Activated CD8-positive, alpha-beta T cell treated with anti-CD3 and anti-CD28 coated beads for 36 hours (primary cell): ENCODE results near the gene PODXL2. TPM values are rescaled to one million over a fixed set of nuclear protein-coding genes. Genes with fewer than 3 reads are reported as not detected.

Experiments
- ATAC-seq: fragments of 200-7000 bp; cut with Tn5 transposase; one replicate; pipeline ENCODE4 v1.10.0; 2021; ENCODE audit warnings: mild to moderate bottlenecking, moderate library complexity
- CTCF ChIA-PET: fragments of 350-600 bp; sonication (Branson Sonifier 250); formaldehyde crosslinking; loops from one replicate; lab custom pipeline; 2021; ENCODE audit warnings: antibody characterized with exemption; lab: Charles Lee
- POLR2A ChIA-PET: fragments of 350-600 bp; sonication (Branson Sonifier 250); formaldehyde crosslinking; loops from one replicate; lab custom pipeline; 2021; ENCODE audit warnings: antibody characterized with exemption; lab: Charles Lee
- DNase-seq: peaks from one replicate; pipeline ENCODE4 v3.0.0-alpha.2; 2020
- H3K27ac Mint-ChIP-seq: one replicate; pipeline ENCODE4 v1.8.0; 2021; ENCODE audit warnings: mild to moderate bottlenecking, mixed read lengths
- H3K27me3 Mint-ChIP-seq: one replicate; pipeline ENCODE4 v1.8.0; 2021; ENCODE audit warnings: mixed read lengths
- H3K36me3 Mint-ChIP-seq: one replicate; pipeline ENCODE4 v1.8.0; 2021; ENCODE audit warnings: low read depth, mixed read lengths
- H3K4me1 Mint-ChIP-seq: one replicate; pipeline ENCODE4 v1.8.0; 2021; ENCODE audit warnings: low read depth, mixed read lengths
- H3K4me3 Mint-ChIP-seq: one replicate; pipeline ENCODE4 v1.8.0; 2021; ENCODE audit warnings: mild to moderate bottlenecking, moderate library complexity, mixed read lengths
- H3K9me3 Mint-ChIP-seq: one replicate; pipeline ENCODE4 v1.8.0; 2021; ENCODE audit warnings: mixed read lengths
- intact Hi-C: fragments of 100-400 bp; cut with micrococcal nuclease; formaldehyde crosslinking; loops from one replicate; pipeline ENCODE4 v1.10.0; 2022
- total RNA-seq, 2 experiments: library from RNA; stranded (reverse); gene quantifications; one replicate each; pipeline ENCODE4 v1.2.3, GENCODE V29; 2021
- TF ChIP-seq, protein P1 (sequence below): fragments of 200-600 bp; IDR thresholded peaks from one replicate; pipeline ENCODE4 v1.8.0; 2022; ENCODE audit warnings: antibody characterized with exemption, mild to moderate bottlenecking

Gene PODXL2
- total RNA-seq, 2 experiments from 2014 or later: 1.1 to 1.3 TPM

DNA sequence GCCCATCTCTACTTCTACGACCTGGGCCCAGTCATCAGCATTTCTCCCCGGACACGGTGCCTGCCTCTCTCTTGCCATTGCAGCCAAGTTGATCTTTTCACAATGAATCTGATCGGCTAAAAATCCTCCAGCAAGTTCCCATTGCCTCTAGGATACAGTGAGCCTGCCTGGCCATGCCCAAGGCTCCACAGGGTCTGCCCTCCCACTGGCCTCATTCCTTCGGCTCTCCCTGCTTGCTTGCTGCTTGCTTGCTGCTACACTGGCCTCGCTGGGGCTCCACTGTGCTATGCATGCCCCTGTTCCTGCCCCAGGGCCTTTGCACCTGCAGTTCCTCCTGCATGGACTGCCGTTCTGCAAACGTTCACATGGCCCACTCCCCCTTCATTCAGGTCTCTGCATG lies 45.8 kb downstream of the PODXL2 start:
- Mint-ChIP-seq H3K4me1 (peaks cover 19% of the 10 kb centered on the region), H3K27ac (no peak overlapping the region), H3K9me3 (no peaks in the 10 kb centered on the region), H3K27me3 (no peaks in the 10 kb centered on the region), H3K4me3 (no peak overlapping the region), H3K36me3 (no peaks in the 10 kb centered on the region)
- DNase-seq: no peak
- intact Hi-C loops: no loop called here
- TF ChIP-seq, protein P1, sequence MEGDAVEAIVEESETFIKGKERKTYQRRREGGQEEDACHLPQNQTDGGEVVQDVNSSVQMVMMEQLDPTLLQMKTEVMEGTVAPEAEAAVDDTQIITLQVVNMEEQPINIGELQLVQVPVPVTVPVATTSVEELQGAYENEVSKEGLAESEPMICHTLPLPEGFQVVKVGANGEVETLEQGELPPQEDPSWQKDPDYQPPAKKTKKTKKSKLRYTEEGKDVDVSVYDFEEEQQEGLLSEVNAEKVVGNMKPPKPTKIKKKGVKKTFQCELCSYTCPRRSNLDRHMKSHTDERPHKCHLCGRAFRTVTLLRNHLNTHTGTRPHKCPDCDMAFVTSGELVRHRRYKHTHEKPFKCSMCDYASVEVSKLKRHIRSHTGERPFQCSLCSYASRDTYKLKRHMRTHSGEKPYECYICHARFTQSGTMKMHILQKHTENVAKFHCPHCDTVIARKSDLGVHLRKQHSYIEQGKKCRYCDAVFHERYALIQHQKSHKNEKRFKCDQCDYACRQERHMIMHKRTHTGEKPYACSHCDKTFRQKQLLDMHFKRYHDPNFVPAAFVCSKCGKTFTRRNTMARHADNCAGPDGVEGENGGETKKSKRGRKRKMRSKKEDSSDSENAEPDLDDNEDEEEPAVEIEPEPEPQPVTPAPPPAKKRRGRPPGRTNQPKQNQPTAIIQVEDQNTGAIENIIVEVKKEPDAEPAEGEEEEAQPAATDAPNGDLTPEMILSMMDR: no peak
- ATAC-seq: no peak
- ChIA-PET POLR2A (no interaction called here), CTCF (no interaction called here)

DNA sequence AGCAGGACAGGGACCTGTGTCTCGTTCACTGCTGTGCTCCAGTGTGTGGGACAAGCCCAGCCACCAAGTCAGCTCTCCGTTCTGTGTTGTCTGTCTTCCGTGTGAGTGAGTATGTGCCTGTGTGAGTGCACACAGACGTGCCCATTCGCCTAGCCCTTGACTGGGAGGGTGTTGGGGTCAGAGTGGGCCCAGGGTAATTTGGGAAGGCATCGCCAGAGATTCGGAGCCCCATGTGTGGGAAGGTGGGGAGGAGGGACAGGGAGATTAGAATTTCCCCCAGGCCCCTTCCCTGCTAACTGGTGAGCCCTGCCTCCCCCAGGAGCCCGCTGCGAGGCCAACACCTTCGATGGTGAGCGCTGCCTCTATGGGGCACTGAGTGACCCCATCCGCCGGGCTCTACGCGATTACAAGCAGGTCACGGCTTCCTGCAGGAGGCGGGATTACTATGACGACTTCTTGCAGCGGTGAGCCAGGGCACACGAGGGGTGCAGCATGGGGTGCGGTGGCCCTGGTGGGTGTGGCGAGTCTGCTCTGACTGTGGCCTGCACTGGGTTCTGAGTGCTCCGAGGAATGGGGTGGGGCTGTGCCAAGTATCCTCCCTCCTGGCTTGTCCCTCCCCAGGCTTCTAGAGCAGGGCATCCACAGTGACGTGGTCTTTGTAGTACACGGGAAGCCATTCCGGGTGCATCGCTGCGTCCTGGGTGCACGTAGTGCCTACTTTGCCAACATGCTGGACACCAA lies 46.8 kb downstream of the PODXL2 start:
- Mint-ChIP-seq H3K36me3 (no peaks in the 10 kb centered on the region), H3K4me1 (peaks cover 19% of the 10 kb centered on the region), H3K4me3 (no peak overlapping the region), H3K27me3 (no peaks in the 10 kb centered on the region), H3K27ac (no peak overlapping the region), H3K9me3 (no peaks in the 10 kb centered on the region)
- intact Hi-C loops: no loop called here
- DNase-seq: no peak
- TF ChIP-seq, protein P1: no peak
- POLR2A ChIA-PET: no interaction called here
- no peak for ATAC-seq
- CTCF ChIA-PET: no interaction called here

DNA sequence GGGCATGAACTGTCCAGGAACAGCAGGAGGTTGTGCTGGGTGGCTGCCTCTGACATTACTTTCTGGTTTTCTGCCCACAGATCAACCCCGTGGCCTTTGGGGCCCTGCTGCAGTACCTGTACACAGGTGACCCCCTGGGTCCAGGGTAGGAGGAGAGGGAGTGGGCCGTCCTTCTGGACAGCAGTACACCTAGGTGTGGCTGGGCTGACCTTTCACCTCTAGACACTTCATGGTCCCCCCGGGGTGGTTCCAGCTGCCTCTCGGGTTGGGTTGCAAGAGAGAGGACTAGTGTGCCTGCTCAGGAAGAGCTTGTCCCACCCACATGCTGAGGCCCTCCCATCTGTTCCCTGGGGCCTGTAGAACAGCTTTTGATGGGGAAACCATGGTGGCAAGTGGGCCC lies 47.5 kb downstream of the PODXL2 start:
- ChIA-PET POLR2A (no interaction called here), CTCF (no interaction called here)
- ATAC-seq: no peak
- no peak for DNase-seq
- Mint-ChIP-seq H3K36me3 (no peaks in the 10 kb centered on the region), H3K9me3 (no peaks in the 10 kb centered on the region), H3K4me1 (peaks cover 18% of the 10 kb centered on the region), H3K4me3 (no peak overlapping the region), H3K27ac (no peak overlapping the region), H3K27me3 (no peaks in the 10 kb centered on the region)
- intact Hi-C loops: no loop called here
- TF ChIP-seq, protein P1: no peak

DNA sequence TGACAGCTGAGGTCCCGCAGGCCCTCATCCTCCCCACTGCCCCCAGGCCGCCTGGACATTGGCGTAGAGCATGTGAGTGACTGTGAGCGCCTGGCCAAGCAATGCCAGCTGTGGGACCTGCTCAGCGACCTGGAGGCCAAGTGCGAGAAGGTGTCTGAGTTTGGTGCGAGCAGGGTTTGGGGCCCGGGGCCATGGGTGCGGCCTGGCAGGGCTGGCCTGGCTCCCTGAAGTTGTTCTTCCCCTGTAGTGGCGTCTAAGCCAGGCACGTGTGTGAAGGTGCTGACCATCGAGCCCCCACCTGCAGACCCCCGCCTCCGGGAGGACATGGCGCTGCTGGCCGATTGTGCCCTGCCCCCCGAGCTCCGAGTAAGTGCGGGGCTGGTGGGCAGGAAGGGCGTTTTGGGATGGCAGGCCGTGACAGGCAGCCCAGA lies 48.0 kb downstream of the PODXL2 start:
- Mint-ChIP-seq H3K4me1 (peaks cover 19% of the 10 kb centered on the region), H3K4me3 (no peak overlapping the region), H3K27me3 (no peaks in the 10 kb centered on the region), H3K9me3 (no peaks in the 10 kb centered on the region), H3K27ac (no peak overlapping the region), H3K36me3 (no peaks in the 10 kb centered on the region)
- CTCF ChIA-PET: no interaction called here
- DNase-seq (no peak), ATAC-seq (no peak)
- intact Hi-C loops: no loop called here
- POLR2A ChIA-PET: no interaction called here
- TF ChIP-seq, protein P1: no peak

DNA sequence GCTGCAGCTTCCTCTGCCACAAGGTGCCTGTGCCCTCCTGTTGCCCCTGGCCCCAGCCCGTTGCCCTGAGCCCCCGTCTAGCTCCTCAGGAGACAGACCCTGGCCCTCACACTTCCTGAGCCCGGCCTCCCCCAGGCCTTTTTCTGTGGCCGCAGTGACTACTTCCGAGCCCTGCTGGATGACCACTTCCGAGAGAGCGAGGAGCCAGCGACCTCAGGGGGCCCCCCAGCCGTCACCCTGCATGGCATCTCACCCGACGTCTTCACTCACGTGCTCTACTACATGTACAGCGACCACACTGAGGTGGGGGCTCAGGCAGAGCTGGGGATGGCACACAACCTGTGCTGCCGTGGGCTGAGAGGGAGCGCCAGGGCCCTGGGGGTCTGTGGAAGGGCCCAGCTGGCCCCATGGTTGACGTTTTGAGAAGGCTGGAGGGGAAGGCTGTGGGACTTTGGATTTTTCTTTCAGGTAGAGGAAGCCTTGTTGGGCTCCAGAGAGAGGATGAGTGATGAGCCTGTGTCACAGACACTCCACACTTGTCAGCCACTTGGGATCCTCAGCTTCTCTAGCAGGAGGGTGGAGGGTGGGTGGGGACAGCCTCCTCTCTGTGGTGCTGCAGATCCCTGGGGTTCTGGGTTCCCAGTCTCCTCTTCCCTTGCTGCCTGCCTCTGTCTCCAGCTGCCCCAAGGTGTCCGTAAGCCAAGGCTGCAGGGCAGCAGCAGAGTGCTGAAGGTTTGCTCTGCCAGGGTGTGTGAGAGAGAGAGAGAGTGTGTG lies 48.7 kb downstream of the PODXL2 start:
- CTCF ChIA-PET: interaction anchor here (1.3 kb wide), 1 partner anchor 25 kb away, joined by 4 read pairs; no protein-coding TSS in a partner anchor
- no peak overlapping the region for H3K27ac Mint-ChIP-seq
- H3K27me3 Mint-ChIP-seq: no peaks in the 10 kb centered on the region
- no peak for DNase-seq
- H3K36me3 Mint-ChIP-seq: no peaks in the 10 kb centered on the region
- ATAC-seq: no peak
- peaks cover 19% of the 10 kb centered on the region for H3K4me1 Mint-ChIP-seq
- TF ChIP-seq, protein P1: no peak
- intact Hi-C loops: no loop called here
- POLR2A ChIA-PET: no interaction called here
- no peaks in the 10 kb centered on the region for H3K9me3 Mint-ChIP-seq
- H3K4me3 Mint-ChIP-seq: no peak overlapping the region
